CD8-positive, alpha-beta memory T cell (primary cell): Measurements from ENCODE around the gene DOK5. TPM values are rescaled to one million over a fixed set of nuclear protein-coding genes. Genes with fewer than 3 reads are reported as not detected.
"Not testable (repeated sequence)": the region's sequence is repeated elsewhere in the genome, so short reads cannot be mapped to it uniquely, and the experiment has no call there.

ENCODE experiments used
- CTCF ChIA-PET: fragments of 350-600 bp; sonication (Branson Sonifier 250); formaldehyde crosslinking; loops from one replicate; lab custom pipeline; 2021; ENCODE audit warnings: antibody characterized with exemption; lab: Charles Lee
- POLR2A ChIA-PET: fragments of 350-600 bp; sonication (Branson Sonifier 250); formaldehyde crosslinking; loops from one replicate; lab custom pipeline; 2021; ENCODE audit warnings: antibody characterized with exemption; lab: Charles Lee
- DNase-seq, 5 donors: peaks; one replicate each; pipeline versions ENCODE4 v3.0.0 to v3.0.0-alpha.2; 2020 to 2022; ENCODE audit warnings: mixed read lengths in 1 of 5
- H3K27ac ChIP-seq: one replicate; pipeline ENCODE4 v1.7.0; 2013; ENCODE audit warnings: low read depth, mild to moderate bottlenecking, low read length, moderate library complexity
- H3K27me3 ChIP-seq: 2 replicates; pipeline ENCODE4 v1.7.0; 2013; ENCODE audit warnings: low read length, mild to moderate bottlenecking; ENCODE audit not compliant: insufficient read depth, poor library complexity, severe bottlenecking
- H3K36me3 ChIP-seq: 2 replicates; pipeline ENCODE4 v1.7.0; 2013; ENCODE audit warnings: mild to moderate bottlenecking, low read length, moderate library complexity; ENCODE audit not compliant: insufficient read depth
- H3K4me1 ChIP-seq: 2 replicates; pipeline ENCODE4 v1.7.0; 2013; ENCODE audit warnings: mild to moderate bottlenecking, low read length, moderate library complexity; ENCODE audit not compliant: insufficient read depth
- H3K4me3 ChIP-seq: 2 replicates; pipeline ENCODE4 v1.7.0; 2013; ENCODE audit warnings: mild to moderate bottlenecking, low read length
- H3K9me3 ChIP-seq: 2 replicates; pipeline ENCODE4 v1.7.0; 2013; ENCODE audit warnings: mild to moderate bottlenecking, low read length
- H3K27ac Mint-ChIP-seq, 8 donors: one replicate each; pipeline ENCODE4 v1.8.0; 2020 to 2021; ENCODE audit warnings: mixed read lengths in 8 of 8, mild to moderate bottlenecking in 6 of 8, inconsistent platforms in 3 of 8, moderate library complexity in 3 of 8
- H3K27me3 Mint-ChIP-seq, 2 donors: one replicate each; pipeline ENCODE4 v1.8.0; 2020 to 2021; ENCODE audit warnings: mixed read lengths in 2 of 2, mild to moderate bottlenecking in 1 of 2, moderate library complexity in 1 of 2
- H3K36me3 Mint-ChIP-seq, 3 donors: one replicate each; pipeline ENCODE4 v1.8.0; 2020 to 2021; ENCODE audit warnings: mixed read lengths in 3 of 3, inconsistent platforms in 1 of 3, mild to moderate bottlenecking in 1 of 3
- H3K4me1 Mint-ChIP-seq, 3 donors: one replicate each; pipeline ENCODE4 v1.8.0; 2020 to 2021; ENCODE audit warnings: mixed read lengths in 3 of 3, inconsistent platforms in 1 of 3, mild to moderate bottlenecking in 1 of 3
- H3K4me3 Mint-ChIP-seq, 7 donors: one replicate each; pipeline ENCODE4 v1.8.0; 2020 to 2021; ENCODE audit warnings: mixed read lengths in 7 of 7, mild to moderate bottlenecking in 6 of 7, moderate library complexity in 4 of 7, inconsistent platforms in 2 of 7
- H3K9me3 Mint-ChIP-seq, 5 donors: one replicate each; pipeline ENCODE4 v1.8.0; 2020 to 2022; ENCODE audit warnings: mixed read lengths in 5 of 5, mild to moderate bottlenecking in 3 of 5, moderate library complexity in 2 of 5, inconsistent platforms in 1 of 5
- polyA plus RNA-seq: library from polyadenylated mRNA; unstranded; fragments of 300-500 nt; fragmentation: Illumina TruSeq; gene quantifications from one replicate; pipeline ENCODE4 v1.2.3, GENCODE V29; 2021
- total RNA-seq, 2 experiments: library from RNA; stranded (reverse); gene quantifications; one replicate each; pipeline ENCODE4 v1.2.3, GENCODE V29; 2021

DOK5 gene
- total RNA-seq (1 to 10 TPM; 4.8 to 5.1 TPM), polyA plus RNA-seq (not detected)

GRCh38 chr20:54475334-54476168 lies at the start of gene DOK5:
TSS of gene DOK5 (plus strand) at chr20:54475593. CDS start at chr20:54475947, 354 bp downstream.
- no peaks in the 10 kb centered on the region for H3K9me3 ChIP-seq
- peaks cover 24 to 49% of the 10 kb centered on the region in 2 donors for H3K27me3 Mint-ChIP-seq
- no peak within 1 kb of the TSS for H3K4me3 ChIP-seq
- H3K4me3 Mint-ChIP-seq = no peak within 1 kb of the TSS
- ChIA-PET POLR2A (no interaction called here), CTCF (no interaction called here)
- DNase-seq = no peak
- peaks cover 9% of the 10 kb centered on the region for H3K27me3 ChIP-seq
- H3K4me1 ChIP-seq = no peaks in the 10 kb centered on the region
- no peaks in the 10 kb centered on the region for H3K4me1 Mint-ChIP-seq
- no peak within 1 kb of the TSS for H3K27ac Mint-ChIP-seq
- no peak within 1 kb of the TSS for H3K27ac ChIP-seq
- no peaks in the 10 kb centered on the region for H3K36me3 Mint-ChIP-seq
- no peaks in the 10 kb centered on the region for H3K36me3 ChIP-seq
- H3K9me3 Mint-ChIP-seq = peaks cover 0 to 11% (median 6%) of the 10 kb centered on the region in 5 donors

GRCh38 chr20:54429364-54429763 lies 46.0 kb upstream of the DOK5 start:
- Histone ChIP-seq H3K27ac (no peak overlapping the region), H3K4me3 (no peak overlapping the region), H3K27me3 (no peaks in the 10 kb centered on the region), H3K9me3 (no peaks in the 10 kb centered on the region), H3K36me3 (no peaks in the 10 kb centered on the region), H3K4me1 (no peaks in the 10 kb centered on the region)
- DNase-seq = no peak
- Mint-ChIP-seq H3K4me3 (no peak overlapping the region), H3K27ac (no peak overlapping the region), H3K4me1 (no peaks in the 10 kb centered on the region), H3K9me3 (peaks cover 3 to 13% (median 10%) of the 10 kb centered on the region in 5 donors), H3K27me3 (peaks cover 7 to 9% of the 10 kb centered on the region in 2 donors), H3K36me3 (peaks cover 0 to 2% (median 0%) of the 10 kb centered on the region in 3 donors)
- CTCF ChIA-PET = no interaction called here
- POLR2A ChIA-PET = no interaction called here

GRCh38 chr20:54431156-54431944 lies 44.0 kb upstream of the DOK5 start:
- CTCF ChIA-PET = no interaction called here
- POLR2A ChIA-PET = no interaction called here
- Mint-ChIP-seq H3K9me3 (peaks cover 0 to 6% (median 2%) of the 10 kb centered on the region in 5 donors), H3K27ac (no peak overlapping the region), H3K36me3 (no peaks in the 10 kb centered on the region), H3K27me3 (peaks cover 3% of the 10 kb centered on the region in 2 donors), H3K4me1 (no peaks in the 10 kb centered on the region), H3K4me3 (no peak overlapping the region)
- Histone ChIP-seq H3K36me3 (no peaks in the 10 kb centered on the region), H3K27me3 (no peaks in the 10 kb centered on the region), H3K4me1 (no peaks in the 10 kb centered on the region), H3K27ac (no peak overlapping the region), H3K4me3 (no peak overlapping the region), H3K9me3 (no peaks in the 10 kb centered on the region)
- no peak for DNase-seq

- Mint-ChIP-seq H3K9me3 (peaks cover 0 to 2% (median under 1%) of the 10 kb centered on the region in 5 donors), H3K27me3 (peaks cover 3% of the 10 kb centered on the region in 2 donors), H3K4me1 (no peaks in the 10 kb centered on the region), H3K27ac (no peak overlapping the region), H3K36me3 (no peaks in the 10 kb centered on the region), H3K4me3 (no peak overlapping the region)
- H3K4me3 ChIP-seq = no peak overlapping the region
- POLR2A ChIA-PET = no interaction called here
- H3K27ac ChIP-seq = no peak overlapping the region
- CTCF ChIA-PET = no interaction called here
- no peak for DNase-seq
- no peaks in the 10 kb centered on the region for H3K4me1 ChIP-seq
- no peaks in the 10 kb centered on the region for H3K27me3 ChIP-seq
- no peaks in the 10 kb centered on the region for H3K36me3 ChIP-seq
- no peaks in the 10 kb centered on the region for H3K9me3 ChIP-seq
These were observed 42.4 kb upstream of the DOK5 start for GRCh38 chr20:54432966-54433365.

GRCh38 chr20:54433636-54434035 lies 41.8 kb upstream of the DOK5 start:
- Histone ChIP-seq H3K36me3 (no peaks in the 10 kb centered on the region), H3K27me3 (no peaks in the 10 kb centered on the region), H3K9me3 (no peaks in the 10 kb centered on the region), H3K4me1 (no peaks in the 10 kb centered on the region), H3K27ac (no peak overlapping the region), H3K4me3 (no peak overlapping the region)
- peaks cover 0 to 2% (median 0%) of the 10 kb centered on the region in 5 donors for H3K9me3 Mint-ChIP-seq
- no peak overlapping the region for H3K4me3 Mint-ChIP-seq
- CTCF ChIA-PET = no interaction called here
- POLR2A ChIA-PET = no interaction called here
- no peaks in the 10 kb centered on the region for H3K4me1 Mint-ChIP-seq
- H3K27ac Mint-ChIP-seq = no peak overlapping the region
- H3K27me3 Mint-ChIP-seq = peaks cover 3 to 8% of the 10 kb centered on the region in 2 donors
- H3K36me3 Mint-ChIP-seq = no peaks in the 10 kb centered on the region
- no peak for DNase-seq

- POLR2A ChIA-PET = no interaction called here
- Mint-ChIP-seq H3K4me1 (no peaks in the 10 kb centered on the region), H3K4me3 (no peak overlapping the region), H3K27me3 (peaks cover 3 to 8% of the 10 kb centered on the region in 2 donors), H3K36me3 (no peaks in the 10 kb centered on the region), H3K27ac (no peak overlapping the region), H3K9me3 (peaks cover 0 to 2% (median 0%) of the 10 kb centered on the region in 5 donors)
- H3K27ac ChIP-seq = no peak overlapping the region
- CTCF ChIA-PET = no interaction called here
- no peaks in the 10 kb centered on the region for H3K36me3 ChIP-seq
- H3K4me1 ChIP-seq = no peaks in the 10 kb centered on the region
- no peaks in the 10 kb centered on the region for H3K27me3 ChIP-seq
- no peak for DNase-seq
- H3K9me3 ChIP-seq = no peaks in the 10 kb centered on the region
- H3K4me3 ChIP-seq = no peak overlapping the region
These were observed 41.2 kb upstream of the DOK5 start for GRCh38 chr20:54434196-54434595.

- H3K27me3 ChIP-seq = no peaks in the 10 kb centered on the region
- H3K4me1 Mint-ChIP-seq = no peaks in the 10 kb centered on the region
- H3K4me3 Mint-ChIP-seq = no peak overlapping the region
- H3K9me3 ChIP-seq = no peaks in the 10 kb centered on the region
- no peaks in the 10 kb centered on the region for H3K36me3 ChIP-seq
- no peak overlapping the region for H3K27ac Mint-ChIP-seq
- POLR2A ChIA-PET = no interaction called here
- H3K27me3 Mint-ChIP-seq = peaks cover 3 to 8% of the 10 kb centered on the region in 2 donors
- no peak overlapping the region for H3K4me3 ChIP-seq
- peaks cover 0 to 2% (median 0%) of the 10 kb centered on the region in 5 donors for H3K9me3 Mint-ChIP-seq
- DNase-seq = no peak
- CTCF ChIA-PET = no interaction called here
- H3K36me3 Mint-ChIP-seq = no peaks in the 10 kb centered on the region
- no peaks in the 10 kb centered on the region for H3K4me1 ChIP-seq
- H3K27ac ChIP-seq = no peak overlapping the region
These were observed 40.4 kb upstream of the DOK5 start for GRCh38 chr20:54435015-54435414.

GRCh38 chr20:54436410-54436809 lies 39.0 kb upstream of the DOK5 start:
- CTCF ChIA-PET, DNase-seq: not testable (repeated sequence)

More at GRCh38 chr20:54436410-54436809, 39.0 kb upstream of the DOK5 start:
- H3K36me3 ChIP-seq, H3K27me3 ChIP-seq, H3K4me1 Mint-ChIP-seq, H3K27ac Mint-ChIP-seq, H3K4me1 ChIP-seq, H3K4me3 ChIP-seq, H3K9me3 ChIP-seq, H3K36me3 Mint-ChIP-seq, POLR2A ChIA-PET, H3K9me3 Mint-ChIP-seq, H3K27ac ChIP-seq, H3K4me3 Mint-ChIP-seq, H3K27me3 Mint-ChIP-seq: not testable (repeated sequence)
